MM.1S (cell line): ENCODE data around the gene MYRFL.

Experiments
- DNase-seq: peaks from one replicate; pipeline ENCODE4 v3.0.0-alpha.2; 2015
- H2AFZ ChIP-seq: fragments of 300-600 bp; sonication (generic); 2 replicates; pipeline ENCODE4 v1.6.0; 2016; ENCODE audit warnings: antibody characterized with exemption, low read length
- H3F3A ChIP-seq: fragments of 300-600 bp; sonication (generic); 2 replicates; pipeline ENCODE4 v1.6.1; 2016; ENCODE audit warnings: mild to moderate bottlenecking, antibody characterized with exemption, low read length, moderate library complexity, mixed read lengths; ENCODE audit not compliant: insufficient read depth
- H3K27ac ChIP-seq: fragments of 300-600 bp; sonication (generic); 2 replicates; pipeline ENCODE4 v1.5.1; 2016; ENCODE audit warnings: mild to moderate bottlenecking, low read length
- H3K27me3 ChIP-seq: fragments of 300-600 bp; sonication (generic); replicated peaks from 2 replicates; pipeline ENCODE4 v1.6.0; 2016; ENCODE audit warnings: low read length; ENCODE audit not compliant: insufficient read depth
- H3K36me3 ChIP-seq: fragments of 300-600 bp; sonication (generic); replicated peaks from 2 replicates; pipeline ENCODE4 v1.6.1; 2016; ENCODE audit warnings: mild to moderate bottlenecking, low read length, mixed read lengths; ENCODE audit not compliant: insufficient read depth
- H3K4me1 ChIP-seq: fragments of 300-600 bp; sonication (generic); 2 replicates; pipeline ENCODE4 v1.6.1; 2016; ENCODE audit warnings: low read length, mixed read lengths
- H3K4me2 ChIP-seq: fragments of 300-600 bp; sonication (generic); 2 replicates; pipeline ENCODE4 v1.6.0; 2016; ENCODE audit warnings: low read depth, low read length
- H3K4me3 ChIP-seq: fragments of 300-600 bp; sonication (generic); 2 replicates; pipeline ENCODE4 v1.5.1; 2016; ENCODE audit warnings: low read length, mixed read lengths
- H3K79me2 ChIP-seq: fragments of 300-600 bp; sonication (generic); 2 replicates; pipeline ENCODE4 v1.6.1; 2016; ENCODE audit warnings: mixed run types, low read length, mixed read lengths
- H3K9ac ChIP-seq: fragments of 300-600 bp; sonication (generic); 2 replicates; pipeline ENCODE4 v1.6.1; 2016; ENCODE audit warnings: low read length, mixed read lengths
- H3K9me2 ChIP-seq: fragments of 300-600 bp; sonication (generic); replicated peaks from 2 replicates; pipeline ENCODE4 v1.6.1; 2016; ENCODE audit warnings: mild to moderate bottlenecking, low read length, mixed read lengths; ENCODE audit not compliant: insufficient read depth
- H3K9me3 ChIP-seq: fragments of 300-600 bp; sonication (generic); replicated peaks from 2 replicates; pipeline ENCODE4 v1.6.1; 2016; ENCODE audit warnings: mild to moderate bottlenecking, low read length, mixed read lengths; ENCODE audit not compliant: insufficient read depth
- H4K20me1 ChIP-seq: fragments of 300-600 bp; sonication (generic); 2 replicates; pipeline ENCODE4 v1.6.1; 2016; ENCODE audit warnings: mild to moderate bottlenecking, low read length, moderate library complexity, mixed read lengths; ENCODE audit not compliant: insufficient read depth
- CTCF ChIP-seq: fragments of 300-600 bp; sonication (generic); IDR thresholded peaks from 2 replicates; pipeline ENCODE4 v1.5.1; 2016; ENCODE audit warnings: antibody characterized with exemption, low read length, mixed read lengths
- EZH2 ChIP-seq: fragments of 300-600 bp; sonication (generic); optimal IDR thresholded peaks from 2 replicates; pipeline ENCODE3; 2017; ENCODE audit warnings: low read depth, mild to moderate bottlenecking, antibody characterized with exemption, low read length, mixed read lengths
- EZH2phosphoT487 ChIP-seq: fragments of 300-600 bp; sonication (generic); IDR thresholded peaks from 2 replicates; pipeline ENCODE4 v1.6.1; 2018; ENCODE audit warnings: antibody characterized with exemption, low read length

The MYRFL gene

GRCh38 chr12:69837657-69838415 lies 12.8 kb downstream of the MYRFL start:
- Histone ChIP-seq H3K36me3 (no peaks in the 10 kb centered on the region), H3K9me2 (no peaks in the 10 kb centered on the region), H3K4me2 (no peak overlapping the region), H3K9me3 (no peaks in the 10 kb centered on the region), H3K79me2 (no peaks in the 10 kb centered on the region), H3K4me3 (no peak overlapping the region), H3K4me1 (no peaks in the 10 kb centered on the region), H3K27me3 (no peaks in the 10 kb centered on the region), H2AFZ (no peak overlapping the region), H3F3A (no peaks in the 10 kb centered on the region), H3K9ac (no peak overlapping the region), H4K20me1 (no peaks in the 10 kb centered on the region), H3K27ac (no peak overlapping the region)
- no peak for DNase-seq
- TF ChIP-seq EZH2phosphoT487: no peak
- TF ChIP-seq CTCF: no peak
- no peak for TF ChIP-seq EZH2

GRCh38 chr12:69840727-69841126 lies 15.7 kb downstream of the MYRFL start:
- Histone ChIP-seq H3K27me3 (no peaks in the 10 kb centered on the region), H3K36me3 (no peaks in the 10 kb centered on the region), H3K4me3 (no peak overlapping the region), H3K79me2 (no peaks in the 10 kb centered on the region), H2AFZ (no peak overlapping the region), H3K9ac (no peak overlapping the region), H3K27ac (no peak overlapping the region), H3K9me3 (no peaks in the 10 kb centered on the region), H3K9me2 (no peaks in the 10 kb centered on the region), H3F3A (no peaks in the 10 kb centered on the region), H3K4me1 (no peaks in the 10 kb centered on the region), H3K4me2 (no peak overlapping the region), H4K20me1 (no peaks in the 10 kb centered on the region)
- DNase-seq: no peak
- TF ChIP-seq CTCF: no peak
- TF ChIP-seq EZH2: no peak
- no peak for TF ChIP-seq EZH2phosphoT487

- no peaks in the 10 kb centered on the region for H3F3A ChIP-seq
- H4K20me1 ChIP-seq: no peaks in the 10 kb centered on the region
- no peaks in the 10 kb centered on the region for H3K36me3 ChIP-seq
- no peaks in the 10 kb centered on the region for H3K4me1 ChIP-seq
- no peaks in the 10 kb centered on the region for H3K79me2 ChIP-seq
- H3K9ac ChIP-seq: no peak overlapping the region
- TF ChIP-seq EZH2 (no peak), EZH2phosphoT487 (no peak), CTCF (no peak)
- H3K4me3 ChIP-seq: no peak overlapping the region
- no peaks in the 10 kb centered on the region for H3K9me2 ChIP-seq
- H3K27ac ChIP-seq: no peak overlapping the region
- no peak overlapping the region for H3K4me2 ChIP-seq
- no peaks in the 10 kb centered on the region for H3K9me3 ChIP-seq
- DNase-seq: no peak
- H3K27me3 ChIP-seq: no peaks in the 10 kb centered on the region
- no peak overlapping the region for H2AFZ ChIP-seq
Measured at GRCh38 chr12:69843608-69844007, 18.6 kb downstream of the MYRFL start.
